KOPT-K1 (cell line): ENCODE results near the gene TARDBP.
"Not testable (repeated sequence)": the region's sequence is repeated elsewhere in the genome, so short reads cannot be mapped to it uniquely, and the experiment has no call there.

Experiments
- H3K27ac ChIP-seq: fragments of 200-600 bp; sonication (generic); 2 replicates; pipeline ENCODE4 v1.5.1; 2016; ENCODE audit warnings: antibody characterized with exemption, mild to moderate bottlenecking, low read depth, low read length; ENCODE audit not compliant: poor library complexity, severe bottlenecking
- H3K36me3 ChIP-seq: fragments of 200-600 bp; sonication (generic); 2 replicates; pipeline ENCODE4 v1.5.1; 2017; ENCODE audit warnings: antibody characterized with exemption, mild to moderate bottlenecking, low read length, moderate library complexity; ENCODE audit not compliant: insufficient read depth
- H3K9me3 ChIP-seq: fragments of 200-600 bp; sonication (generic); 2 replicates; pipeline ENCODE4 v1.5.1; 2017; ENCODE audit warnings: antibody characterized with exemption, low read length, mild to moderate bottlenecking; ENCODE audit not compliant: insufficient read depth, poor library complexity, severe bottlenecking

The TARDBP gene

DNA sequence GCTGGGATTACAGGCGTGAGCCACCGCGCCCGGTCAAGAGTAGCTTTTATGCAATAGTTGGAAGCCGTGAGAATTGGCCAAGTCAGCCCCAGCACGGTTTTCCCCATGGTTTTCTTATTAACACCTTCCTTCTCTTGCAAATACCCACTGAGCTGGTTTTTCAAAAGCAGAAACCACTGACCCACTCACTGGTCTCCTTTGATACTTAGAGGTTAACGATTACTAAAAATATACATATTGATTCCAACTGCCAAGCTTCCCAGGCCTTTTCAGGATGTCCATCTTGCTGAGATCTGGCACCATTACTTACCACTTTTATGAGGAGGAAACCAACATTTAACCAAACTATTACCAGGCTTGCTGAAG lies 25.9 kb upstream of the TARDBP start:
- Histone ChIP-seq H3K36me3 (no peaks in the 10 kb centered on the region), H3K27ac (no peak overlapping the region), H3K9me3 (no peaks in the 10 kb centered on the region)

DNA sequence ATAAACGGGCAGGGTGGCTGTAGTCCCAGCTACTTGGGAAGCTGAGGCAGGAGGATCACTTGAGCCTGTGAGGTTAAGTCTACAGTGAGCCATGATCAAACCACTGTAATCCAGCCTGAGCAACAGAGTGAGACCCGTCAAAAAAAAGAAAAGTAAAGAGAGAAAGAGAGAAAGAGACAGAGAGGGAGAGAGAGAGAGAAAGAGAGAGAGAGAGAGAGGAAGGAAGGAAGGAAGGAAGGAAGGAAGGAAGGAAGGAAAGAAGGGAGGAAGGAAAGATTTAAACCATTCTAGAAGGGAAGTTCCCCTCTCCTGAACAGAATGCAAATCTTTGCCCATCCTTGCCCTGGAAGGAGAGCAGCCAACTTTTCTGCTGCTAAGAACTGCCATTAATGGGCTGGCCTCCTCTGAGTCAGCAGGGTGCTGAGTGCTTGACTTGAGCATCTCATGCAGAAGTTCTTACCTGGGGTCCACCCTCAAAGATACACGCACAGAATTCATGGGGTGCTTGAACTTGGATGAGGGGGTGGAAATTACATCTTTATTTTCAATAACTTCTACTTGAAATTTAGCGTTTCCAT lies 24.5 kb upstream of the TARDBP start:
- Histone ChIP-seq H3K9me3 (no peaks in the 10 kb centered on the region), H3K27ac (no peak overlapping the region), H3K36me3 (no peaks in the 10 kb centered on the region)

GRCh38 chr1:10989095-10989494 lies 23.4 kb upstream of the TARDBP start:
- H3K27ac ChIP-seq = no peak overlapping the region
- H3K36me3 ChIP-seq = no peaks in the 10 kb centered on the region
- no peaks in the 10 kb centered on the region for H3K9me3 ChIP-seq

GRCh38 chr1:10989920-10990516 lies 22.4 kb upstream of the TARDBP start:
- H3K36me3 ChIP-seq, H3K27ac ChIP-seq, H3K9me3 ChIP-seq: not testable (repeated sequence)

DNA sequence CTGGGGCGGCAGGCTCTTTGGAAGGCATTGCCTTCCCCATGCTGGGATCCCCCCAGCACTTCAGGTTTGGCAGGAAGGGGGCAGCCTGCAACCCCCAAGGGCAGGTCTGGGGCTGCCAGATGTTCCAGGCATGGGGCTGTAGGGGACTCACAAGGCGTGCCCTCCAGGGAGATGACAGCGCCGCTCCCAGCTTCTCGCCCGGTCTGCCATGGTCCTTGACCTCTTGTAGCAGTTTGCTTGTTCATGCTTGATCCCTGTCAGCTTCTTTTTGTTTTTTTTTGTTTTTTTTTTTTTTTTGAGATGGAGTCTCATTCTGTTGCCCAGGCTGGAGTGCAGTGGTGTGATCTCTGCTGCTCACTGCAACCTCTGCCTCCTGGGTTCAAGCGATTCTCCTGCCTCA lies 21.6 kb upstream of the TARDBP start:
- Histone ChIP-seq H3K27ac (no peak overlapping the region), H3K36me3 (no peaks in the 10 kb centered on the region), H3K9me3 (no peaks in the 10 kb centered on the region)

DNA sequence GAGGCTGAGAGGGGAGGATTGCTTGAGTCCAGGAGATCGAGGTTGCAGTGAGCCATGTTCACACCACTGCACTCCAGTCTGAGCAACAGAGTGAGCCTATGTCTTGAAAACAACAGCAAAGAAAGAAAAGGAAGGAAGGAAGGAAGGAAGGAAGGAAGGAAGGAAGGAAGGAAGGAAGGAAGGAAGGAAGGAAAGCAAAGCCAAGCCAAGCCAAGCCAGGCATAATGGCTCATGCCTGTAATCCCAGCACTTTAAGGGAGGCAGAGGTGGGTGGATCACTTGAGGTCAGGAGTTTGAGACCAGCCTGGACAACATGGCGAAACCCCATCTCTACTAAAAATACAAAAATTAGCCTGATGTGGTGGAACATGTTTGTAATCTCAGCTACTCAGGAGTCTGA lies 20.4 kb upstream of the TARDBP start:
- H3K36me3 ChIP-seq, H3K27ac ChIP-seq, H3K9me3 ChIP-seq: not testable (repeated sequence)

DNA sequence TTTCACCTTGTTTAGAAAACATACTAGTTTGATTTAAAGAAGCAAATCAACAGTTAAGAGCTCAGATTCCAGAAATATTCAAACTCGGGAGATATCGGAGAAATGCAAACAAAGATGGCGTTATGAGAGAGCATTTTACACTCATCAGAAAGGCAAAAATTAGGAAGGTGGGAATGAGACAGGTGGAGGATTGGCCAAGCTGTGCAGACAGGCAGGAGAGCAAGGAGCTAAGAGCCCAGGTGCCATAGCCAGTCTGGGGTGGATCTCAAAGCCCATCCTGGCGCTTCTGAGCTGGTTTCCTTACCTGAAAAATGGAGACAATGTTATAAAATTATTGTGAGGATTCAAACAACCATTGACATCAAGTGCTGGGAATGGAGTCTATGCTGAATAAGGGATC lies 19.6 kb upstream of the TARDBP start:
- H3K9me3 ChIP-seq = no peaks in the 10 kb centered on the region
- no peaks in the 10 kb centered on the region for H3K36me3 ChIP-seq
- H3K27ac ChIP-seq = no peak overlapping the region

DNA sequence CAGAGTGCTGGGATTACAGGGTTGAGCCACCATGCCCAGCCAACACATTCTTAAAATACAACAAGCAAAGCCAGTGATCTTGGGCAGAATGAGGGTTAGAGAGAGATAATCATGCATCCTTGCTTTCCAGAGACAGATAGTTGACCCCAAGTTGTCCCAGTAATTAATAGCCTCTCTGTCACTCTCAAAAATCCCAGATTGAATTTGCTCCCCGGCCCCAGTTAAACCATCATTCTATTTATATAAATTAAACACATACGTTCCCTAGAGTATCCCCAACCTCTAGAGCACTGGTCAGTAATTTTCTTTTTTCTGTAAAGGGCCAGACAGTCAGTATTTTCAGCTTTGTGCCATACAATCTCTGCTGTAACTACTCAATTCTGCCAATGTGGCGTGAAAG lies 16.4 kb upstream of the TARDBP start:
- no peaks in the 10 kb centered on the region for H3K36me3 ChIP-seq

DNA sequence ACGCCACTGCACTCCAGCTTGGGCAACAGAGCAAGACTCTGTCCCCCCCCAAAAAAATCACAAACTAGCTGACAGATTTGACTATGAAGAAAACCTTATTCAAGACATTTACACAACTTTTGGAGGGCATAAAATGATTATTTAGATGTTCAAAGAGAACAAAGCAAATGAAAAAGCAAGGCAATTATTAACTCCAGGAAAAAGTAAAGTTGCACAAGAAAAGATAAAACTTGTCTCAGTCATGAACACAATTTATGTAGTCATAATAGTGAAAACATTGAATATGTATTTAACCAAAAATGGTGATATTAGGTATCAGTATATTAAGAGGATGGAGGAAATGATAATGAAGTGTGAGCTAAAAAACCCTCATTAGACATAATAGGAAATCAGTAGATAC lies 11.9 kb upstream of the TARDBP start:
- no peaks in the 10 kb centered on the region for H3K9me3 ChIP-seq
- no peaks in the 10 kb centered on the region for H3K36me3 ChIP-seq
- H3K27ac ChIP-seq = no peak overlapping the region

More for the DNA sequence above, 16.4 kb upstream of the TARDBP start:
- Histone ChIP-seq H3K27ac (no peak overlapping the region), H3K9me3 (no peaks in the 10 kb centered on the region)

- no peaks in the 10 kb centered on the region for H3K9me3 ChIP-seq
- peak overlapping the region; percentile 96 for H3K27ac ChIP-seq
- H3K36me3 ChIP-seq = peaks cover 51% of the 10 kb centered on the region
These were observed 692 bp downstream of the TARDBP start for GRCh38 chr1:11013160-11013531.

GRCh38 chr1:11019358-11019757 lies 6.9 kb downstream of the TARDBP start:
- not testable (repeated sequence) for H3K9me3 ChIP-seq
- H3K36me3 ChIP-seq = peaks cover 100% of the 10 kb centered on the region

GRCh38 chr1:11019971-11020370 lies 7.5 kb downstream of the TARDBP start:
- Histone ChIP-seq H3K27ac (no peak overlapping the region), H3K9me3 (no peaks in the 10 kb centered on the region), H3K36me3 (peaks cover 100% of the 10 kb centered on the region)

More at GRCh38 chr1:11019358-11019757, 6.9 kb downstream of the TARDBP start:
- H3K27ac ChIP-seq = not testable (repeated sequence)

DNA sequence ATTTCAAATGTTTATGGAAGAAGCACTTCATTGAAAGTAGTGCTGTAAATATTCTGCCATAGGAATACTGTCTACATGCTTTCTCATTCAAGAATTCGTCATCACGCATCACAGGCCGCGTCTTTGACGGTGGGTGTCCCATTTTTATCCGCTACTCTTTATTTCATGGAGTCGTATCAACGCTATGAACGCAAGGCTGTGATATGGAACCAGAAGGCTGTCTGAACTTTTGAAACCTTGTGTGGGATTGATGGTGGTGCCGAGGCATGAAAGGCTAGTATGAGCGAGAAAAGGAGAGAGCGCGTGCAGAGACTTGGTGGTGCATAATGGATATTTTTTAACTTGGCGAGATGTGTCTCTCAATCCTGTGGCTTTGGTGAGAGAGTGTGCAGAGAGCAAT lies 10.7 kb downstream of the TARDBP start:
- H3K36me3 ChIP-seq = peaks cover 99% of the 10 kb centered on the region

DNA sequence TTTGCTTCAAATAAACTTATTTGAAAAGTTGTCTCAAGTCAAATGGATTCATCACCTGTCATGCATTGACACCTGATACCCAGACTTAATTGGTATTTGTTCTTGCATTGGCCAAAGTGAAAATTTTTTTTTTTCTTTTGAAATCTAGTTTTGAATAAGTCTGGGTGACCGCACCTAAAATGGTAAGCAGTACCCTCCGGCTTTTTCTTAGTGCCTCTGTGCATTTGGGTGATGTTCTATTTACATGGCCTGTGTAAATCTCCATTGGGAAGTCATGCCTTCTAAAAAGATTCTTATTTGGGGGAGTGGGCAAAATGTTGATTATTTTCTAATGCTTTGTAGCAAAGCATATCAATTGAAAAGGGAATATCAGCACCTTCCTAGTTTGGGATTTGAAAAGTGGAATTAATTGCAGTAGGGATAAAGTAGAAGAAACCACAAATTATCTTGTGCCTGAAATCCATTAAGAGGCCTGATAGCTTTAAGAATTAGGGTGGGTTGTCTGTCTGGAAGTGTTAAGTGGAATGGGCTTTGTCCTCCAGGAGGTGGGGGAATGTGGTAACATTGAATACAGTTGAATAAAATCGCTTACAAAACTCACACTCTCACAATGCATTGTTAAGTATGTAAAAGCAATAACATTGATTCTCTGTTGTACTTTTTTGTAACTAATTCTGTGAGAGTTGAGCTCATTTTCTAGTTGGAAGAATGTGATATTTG lies 11.9 kb downstream of the TARDBP start:
- H3K27ac ChIP-seq = no peak overlapping the region
- peaks cover 90% of the 10 kb centered on the region for H3K36me3 ChIP-seq
- no peaks in the 10 kb centered on the region for H3K9me3 ChIP-seq

More for the DNA sequence above, 10.7 kb downstream of the TARDBP start:
- H3K27ac ChIP-seq = no peak overlapping the region
- no peaks in the 10 kb centered on the region for H3K9me3 ChIP-seq

DNA sequence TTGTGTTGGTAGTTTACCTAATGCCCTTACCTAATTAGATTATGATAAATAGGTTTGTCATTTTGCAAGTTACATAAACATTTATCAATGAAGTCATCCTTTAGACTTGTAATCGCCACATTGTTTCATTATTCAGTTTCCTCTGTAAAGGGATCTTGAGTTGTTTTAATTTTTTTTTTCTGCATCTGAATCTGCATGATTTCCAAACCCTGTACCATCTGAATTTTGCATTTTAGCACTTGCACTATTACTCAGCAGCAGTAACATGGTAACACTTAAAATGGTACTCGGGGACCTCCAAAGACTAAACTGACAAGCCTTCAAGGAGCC lies 12.4 kb downstream of the TARDBP start:
- no peak overlapping the region for H3K27ac ChIP-seq
- H3K36me3 ChIP-seq = peaks cover 88% of the 10 kb centered on the region
- no peaks in the 10 kb centered on the region for H3K9me3 ChIP-seq

- peaks cover 85% of the 10 kb centered on the region for H3K36me3 ChIP-seq
- no peaks in the 10 kb centered on the region for H3K9me3 ChIP-seq
- H3K27ac ChIP-seq = no peak overlapping the region
These were observed 13.2 kb downstream of the TARDBP start for GRCh38 chr1:11025618-11026017.
